ENCODE measurements around the gene CHTF18. TPM values are rescaled to one million over a fixed set of nuclear protein-coding genes. Genes with fewer than 3 reads are reported as not detected.

Gene CHTF18
- polyA plus RNA-seq, 4 donors, result 23.3 to 33.3 (median 25.9) TPM

DNA sequence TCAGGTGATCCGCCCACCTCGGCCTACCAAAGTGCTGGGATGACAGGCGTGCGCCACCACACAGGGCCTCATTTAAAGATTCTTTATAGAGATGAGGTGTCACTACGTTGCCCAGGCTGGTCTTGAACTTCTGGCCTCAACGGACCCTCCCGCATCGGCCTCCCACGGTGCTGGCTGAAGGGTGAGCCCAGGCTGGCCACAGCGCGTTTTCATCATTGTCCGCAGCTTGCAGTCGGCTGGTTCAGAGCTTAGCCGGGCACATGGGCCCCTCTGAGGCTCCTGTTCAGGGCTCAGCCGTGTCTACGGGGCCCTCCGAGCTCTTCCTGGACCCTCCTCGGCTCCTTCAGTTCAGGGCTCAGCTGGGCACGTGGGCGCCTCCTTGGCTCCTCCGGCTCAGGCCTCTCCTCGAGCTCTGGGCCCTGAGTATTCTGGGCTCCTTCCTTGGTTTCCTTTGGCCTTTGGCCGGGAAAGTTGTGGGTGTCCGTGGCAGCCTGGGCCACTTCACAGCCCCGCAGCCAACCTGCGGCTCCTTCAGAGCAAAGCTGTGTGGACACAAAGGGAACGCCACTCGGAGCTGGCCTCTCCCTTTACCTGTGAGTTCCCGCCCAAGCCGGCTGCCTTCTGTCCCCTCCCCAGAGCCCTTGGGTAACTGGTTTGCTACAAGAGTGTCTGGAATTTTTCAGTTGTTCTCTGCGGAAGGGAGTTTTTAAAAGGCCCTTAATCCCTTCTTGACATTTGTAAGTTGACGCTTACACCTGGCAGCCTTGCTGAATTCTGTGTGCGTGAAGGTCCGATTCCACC lies 29.1 kb upstream of the CHTF18 start:
- DNase-seq (ENCODE audit: low read depth in 4 of 4, low spot score in 3 of 4), result no peak

DNA sequence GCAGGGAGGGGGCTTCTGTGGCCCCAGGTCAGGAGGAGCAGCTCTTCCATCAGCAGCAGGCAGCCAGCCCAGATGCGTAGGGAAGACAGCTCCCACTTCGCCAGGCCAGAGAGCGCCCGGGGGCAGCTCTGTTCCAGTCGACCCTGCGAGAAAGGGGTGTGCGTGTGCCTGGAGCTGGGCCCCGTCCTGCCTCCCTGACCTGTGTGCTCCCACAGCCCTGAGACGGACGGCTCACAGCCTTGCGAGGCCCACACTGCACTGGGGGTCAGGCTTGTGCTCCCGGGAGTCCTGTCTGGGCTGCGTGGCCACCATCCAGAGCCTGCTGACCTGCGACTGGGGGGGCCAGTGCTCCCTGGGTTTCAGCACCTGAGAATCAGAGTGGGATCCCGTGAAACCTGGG lies 28.4 kb upstream of the CHTF18 start:
- no peak for DNase-seq (ENCODE audit: low read depth in 4 of 4, low spot score in 3 of 4)

DNA sequence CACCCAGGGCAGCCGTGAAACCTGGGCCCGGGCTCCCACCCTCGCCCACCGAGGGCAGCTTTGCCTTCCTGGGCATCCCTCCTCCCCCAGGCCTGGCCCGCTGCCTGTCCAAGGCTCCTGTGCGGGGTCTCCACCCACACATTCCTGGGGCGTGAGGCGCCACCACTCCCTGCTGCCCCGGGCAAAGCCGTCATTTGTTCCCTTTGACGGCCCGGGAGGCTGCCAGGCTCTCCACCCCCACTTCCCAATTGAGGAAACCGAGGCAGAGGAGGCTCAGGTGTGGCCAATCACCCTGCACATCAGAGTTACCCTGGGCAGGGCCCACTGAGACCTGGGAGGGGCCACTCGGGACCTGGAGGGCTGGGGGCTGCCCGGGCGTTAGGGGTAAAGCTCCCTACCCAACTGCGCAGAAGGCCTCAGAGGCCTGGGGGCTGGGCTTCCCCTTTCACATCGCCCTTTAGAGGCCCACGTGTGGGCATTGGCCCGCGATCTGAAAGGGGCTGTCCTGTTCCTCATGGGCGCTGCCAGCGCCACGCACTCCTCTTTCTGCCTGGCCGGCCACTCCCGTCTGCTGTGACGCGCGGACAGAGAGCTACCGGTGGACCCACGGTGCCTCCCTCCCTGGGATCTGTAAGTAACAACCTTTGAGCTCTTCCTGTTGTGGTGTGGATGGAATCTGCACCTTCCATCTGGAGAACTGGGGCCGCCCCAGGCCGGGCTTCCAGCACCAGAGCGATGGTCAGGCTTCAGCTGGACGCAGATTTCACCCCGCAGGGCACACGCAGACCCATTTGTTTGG lies 27.7 kb upstream of the CHTF18 start, which contains the start of gene MSLN:
Gene MSLN (plus strand): TSS at position 190 of the 799 bp plus-strand sequence. CDS start 1,947 bp downstream, outside the sequence.
- DNase-seq (ENCODE audit: low read depth in 4 of 4, low spot score in 3 of 4), result no peak

DNA sequence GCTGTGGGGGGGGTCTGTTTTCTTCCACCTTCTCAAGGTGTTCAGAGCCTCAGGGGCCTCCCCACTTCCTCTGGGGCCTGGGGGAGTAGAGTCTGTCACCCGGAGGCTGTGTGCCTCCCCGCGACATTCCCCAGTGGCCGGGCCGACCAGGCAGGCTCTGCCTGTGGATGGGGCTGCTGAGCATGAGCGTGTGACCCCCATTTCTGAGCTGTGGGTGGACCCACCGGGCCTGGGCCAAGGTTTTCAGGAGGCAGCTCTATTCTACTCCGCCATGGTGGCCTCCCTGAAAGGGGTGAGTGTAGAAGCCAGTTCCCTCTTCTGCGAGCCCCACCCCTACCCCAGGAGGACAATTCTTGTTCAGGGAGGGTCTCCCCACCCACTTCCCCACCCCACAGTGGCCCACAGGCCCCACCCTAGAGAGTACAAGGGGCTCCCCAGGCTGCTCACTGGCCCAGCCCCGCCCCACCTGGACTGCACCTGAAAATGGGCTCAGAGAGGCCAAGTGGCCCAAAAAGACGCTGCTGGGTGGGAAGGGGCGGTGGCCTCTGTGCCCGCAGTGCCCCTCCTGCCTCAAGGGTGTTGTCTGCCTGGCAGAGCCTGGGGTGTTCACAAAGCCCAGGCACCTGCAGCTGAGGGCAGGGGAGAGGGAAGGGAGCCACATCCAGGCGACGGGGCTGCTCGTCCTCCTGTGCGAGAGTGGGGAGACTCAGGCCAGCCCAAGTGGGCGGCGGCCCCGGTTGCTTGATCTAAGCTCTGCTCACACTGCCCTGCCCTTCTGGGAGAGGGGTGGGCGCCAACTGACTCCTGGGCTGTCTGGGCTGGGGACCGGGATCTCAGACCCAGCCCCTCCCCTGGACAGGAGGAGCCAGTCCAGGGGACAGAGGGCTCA lies 26.6 kb upstream of the CHTF18 start:
- DNase-seq (ENCODE audit: low read depth in 4 of 4, low spot score in 3 of 4), result no peak

DNA sequence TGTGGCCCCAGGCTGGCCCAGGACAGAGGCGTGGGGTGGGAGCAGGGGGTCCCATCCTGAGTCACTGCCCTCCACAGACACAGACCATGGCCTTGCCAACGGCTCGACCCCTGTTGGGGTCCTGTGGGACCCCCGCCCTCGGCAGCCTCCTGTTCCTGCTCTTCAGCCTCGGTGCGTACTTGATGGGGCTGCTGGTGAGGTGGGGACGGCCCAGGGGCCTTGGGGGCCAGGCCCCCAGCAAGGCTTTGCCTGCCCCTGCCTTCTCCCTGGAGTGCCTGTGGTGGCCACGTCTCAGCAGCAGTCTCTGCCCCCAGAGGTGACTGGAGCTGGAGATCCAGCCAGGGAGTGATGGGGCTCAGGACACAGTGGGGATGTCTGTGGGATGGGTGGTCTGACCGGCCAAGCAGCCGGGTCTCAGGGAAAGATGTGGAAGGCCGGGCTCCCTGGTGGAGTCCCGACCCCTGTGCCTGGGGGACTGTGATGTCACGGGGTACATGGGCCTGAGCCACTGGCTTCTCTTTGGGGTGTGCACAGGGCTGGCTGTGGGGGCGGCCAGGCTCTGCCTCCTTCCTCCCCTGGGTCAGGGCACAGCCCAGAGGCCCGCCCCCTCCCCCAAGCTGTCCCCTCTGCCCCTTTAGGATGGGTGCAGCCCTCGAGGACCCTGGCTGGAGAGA lies 25.7 kb upstream of the CHTF18 start:
- no peak for DNase-seq (ENCODE audit: low read depth in 4 of 4, low spot score in 3 of 4)

DNA sequence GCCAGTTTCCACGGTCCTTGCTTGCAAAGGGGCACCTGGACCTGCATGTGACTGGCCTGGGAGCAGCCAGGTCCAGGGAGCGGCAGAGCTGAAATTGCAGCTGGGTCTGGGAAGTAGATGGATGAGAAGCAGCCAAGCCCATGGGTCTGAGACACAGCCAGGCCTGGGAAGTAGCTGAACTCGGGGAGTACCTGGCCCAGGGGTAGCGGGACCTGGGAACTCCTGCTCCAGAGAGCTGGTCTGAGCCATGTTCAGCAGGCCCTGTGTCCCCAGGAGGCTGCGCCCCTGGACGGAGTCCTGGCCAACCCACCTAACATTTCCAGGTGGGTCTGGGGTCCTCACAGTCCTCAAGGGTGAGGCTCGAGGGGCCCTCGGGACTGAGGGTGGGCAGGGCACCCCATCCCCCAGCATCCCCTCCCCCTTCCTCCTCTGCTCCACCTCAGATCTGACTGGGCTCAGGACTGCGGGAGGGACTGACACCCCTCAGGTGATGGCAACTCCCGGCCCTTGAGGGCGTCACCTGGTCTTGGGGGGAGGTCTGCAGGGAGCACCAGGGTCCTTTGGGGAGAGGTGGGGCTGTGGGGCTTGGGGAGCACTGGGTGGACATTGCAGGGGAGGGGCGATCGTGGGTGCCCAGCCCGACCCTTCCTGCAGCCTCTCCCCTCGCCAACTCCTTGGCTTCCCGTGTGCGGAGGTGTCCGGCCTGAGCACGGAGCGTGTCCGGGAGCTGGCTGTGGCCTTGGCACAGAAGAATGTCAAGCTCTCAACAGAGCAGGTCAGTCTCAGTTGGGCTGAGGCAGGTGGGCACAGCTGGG lies 24.8 kb upstream of the CHTF18 start:
- no peak for DNase-seq (ENCODE audit: low read depth in 4 of 4, low spot score in 3 of 4)

DNA sequence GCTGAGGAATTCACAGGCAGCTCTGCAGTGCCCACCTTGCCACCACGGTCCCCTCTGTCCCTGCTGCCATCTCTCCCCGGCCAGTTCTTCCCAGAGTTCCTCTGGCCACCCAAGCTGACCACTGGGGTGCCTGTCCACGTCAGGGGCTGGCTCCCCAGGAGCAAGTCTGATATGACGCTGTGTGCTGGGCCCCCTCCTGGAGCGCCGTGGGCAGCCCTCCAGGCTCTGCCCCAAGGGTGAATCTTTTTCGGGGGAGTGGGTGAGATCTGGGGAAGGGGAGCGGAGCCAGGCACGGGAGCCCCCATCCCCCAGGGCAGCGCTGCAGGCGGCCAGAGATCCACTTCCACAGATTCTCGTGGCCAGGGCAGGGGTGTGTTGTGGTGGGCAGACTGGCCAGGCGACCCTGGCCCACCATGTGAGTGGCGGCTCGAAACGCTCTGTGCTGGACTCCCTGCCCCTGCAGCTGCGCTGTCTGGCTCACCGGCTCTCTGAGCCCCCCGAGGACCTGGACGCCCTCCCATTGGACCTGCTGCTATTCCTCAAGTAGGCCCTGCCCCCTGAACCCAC lies 24.2 kb upstream of the CHTF18 start:
- no peak for DNase-seq (ENCODE audit: low read depth in 4 of 4, low spot score in 3 of 4)

DNA sequence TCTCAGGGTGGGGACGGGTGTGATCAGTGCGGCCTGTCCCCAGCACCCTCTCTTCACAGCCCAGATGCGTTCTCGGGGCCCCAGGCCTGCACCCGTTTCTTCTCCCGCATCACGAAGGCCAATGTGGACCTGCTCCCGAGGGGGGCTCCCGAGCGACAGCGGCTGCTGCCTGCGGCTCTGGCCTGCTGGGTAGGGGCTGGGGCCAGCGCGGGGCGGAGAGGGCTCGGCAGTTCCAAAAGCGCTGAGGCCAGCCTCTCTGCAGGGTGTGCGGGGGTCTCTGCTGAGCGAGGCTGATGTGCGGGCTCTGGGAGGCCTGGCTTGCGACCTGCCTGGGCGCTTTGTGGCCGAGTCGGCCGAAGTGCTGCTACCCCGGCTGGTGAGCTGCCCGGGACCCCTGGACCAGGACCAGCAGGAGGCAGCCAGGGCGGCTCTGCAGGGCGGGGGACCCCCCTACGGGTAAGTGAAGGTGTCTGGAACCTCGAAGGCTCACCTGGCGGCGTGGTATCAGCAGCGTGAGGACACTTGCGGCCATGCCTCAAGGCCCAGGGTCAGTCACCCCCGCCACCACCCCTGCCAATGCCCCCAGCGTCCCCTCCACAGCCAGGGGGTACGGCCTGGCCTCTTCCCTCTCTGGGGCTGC lies 23.5 kb upstream of the CHTF18 start:
- DNase-seq (ENCODE audit: low read depth in 4 of 4, low spot score in 3 of 4), result no peak

DNA sequence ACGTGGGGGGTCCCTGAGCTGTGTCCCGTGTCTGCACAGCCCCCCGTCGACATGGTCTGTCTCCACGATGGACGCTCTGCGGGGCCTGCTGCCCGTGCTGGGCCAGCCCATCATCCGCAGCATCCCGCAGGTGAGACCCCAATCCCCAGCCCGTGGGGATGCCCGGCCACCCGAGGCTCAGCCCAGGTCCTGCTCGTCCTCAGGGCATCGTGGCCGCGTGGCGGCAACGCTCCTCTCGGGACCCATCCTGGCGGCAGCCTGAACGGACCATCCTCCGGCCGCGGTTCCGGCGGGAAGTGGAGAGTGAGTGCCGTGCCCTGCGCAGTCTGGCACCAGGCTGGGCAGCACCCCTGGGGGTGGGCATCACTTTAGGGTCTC lies 22.9 kb upstream of the CHTF18 start:
- no peak for DNase-seq (ENCODE audit: low read depth in 4 of 4, low spot score in 3 of 4)

DNA sequence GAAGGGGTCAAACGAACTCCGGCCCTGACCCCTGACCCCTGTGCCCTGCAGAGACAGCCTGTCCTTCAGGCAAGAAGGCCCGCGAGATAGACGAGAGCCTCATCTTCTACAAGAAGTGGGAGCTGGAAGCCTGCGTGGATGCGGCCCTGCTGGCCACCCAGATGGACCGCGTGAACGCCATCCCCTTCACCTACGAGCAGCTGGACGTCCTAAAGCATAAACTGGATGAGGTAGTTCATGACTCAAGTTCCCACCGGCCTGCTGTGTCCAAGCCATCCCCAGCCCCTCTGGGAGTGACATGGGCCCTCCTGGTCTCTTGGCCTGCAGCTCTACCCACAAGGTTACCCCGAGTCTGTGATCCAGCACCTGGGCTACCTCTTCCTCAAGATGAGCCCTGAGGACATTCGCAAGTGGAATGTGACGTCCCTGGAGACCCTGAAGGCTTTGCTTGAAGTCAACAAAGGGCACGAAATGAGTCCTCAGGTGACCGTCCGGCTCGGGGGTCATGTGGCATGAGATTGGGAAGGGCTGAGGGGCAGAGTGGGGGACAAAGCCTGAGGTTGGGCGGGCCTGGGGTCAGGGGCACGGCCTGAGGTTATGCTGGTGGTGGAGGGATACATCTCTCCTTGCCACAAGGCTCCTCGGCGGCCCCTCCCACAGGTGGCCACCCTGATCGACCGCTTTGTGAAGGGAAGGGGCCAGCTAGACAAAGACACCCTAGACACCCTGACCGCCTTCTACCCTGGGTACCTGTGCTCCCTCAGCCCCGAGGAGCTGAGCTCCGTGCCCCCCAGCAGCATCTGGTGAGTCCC lies 22.2 kb upstream of the CHTF18 start:
- DNase-seq (ENCODE audit: low read depth in 4 of 4, low spot score in 3 of 4), result no peak

DNA sequence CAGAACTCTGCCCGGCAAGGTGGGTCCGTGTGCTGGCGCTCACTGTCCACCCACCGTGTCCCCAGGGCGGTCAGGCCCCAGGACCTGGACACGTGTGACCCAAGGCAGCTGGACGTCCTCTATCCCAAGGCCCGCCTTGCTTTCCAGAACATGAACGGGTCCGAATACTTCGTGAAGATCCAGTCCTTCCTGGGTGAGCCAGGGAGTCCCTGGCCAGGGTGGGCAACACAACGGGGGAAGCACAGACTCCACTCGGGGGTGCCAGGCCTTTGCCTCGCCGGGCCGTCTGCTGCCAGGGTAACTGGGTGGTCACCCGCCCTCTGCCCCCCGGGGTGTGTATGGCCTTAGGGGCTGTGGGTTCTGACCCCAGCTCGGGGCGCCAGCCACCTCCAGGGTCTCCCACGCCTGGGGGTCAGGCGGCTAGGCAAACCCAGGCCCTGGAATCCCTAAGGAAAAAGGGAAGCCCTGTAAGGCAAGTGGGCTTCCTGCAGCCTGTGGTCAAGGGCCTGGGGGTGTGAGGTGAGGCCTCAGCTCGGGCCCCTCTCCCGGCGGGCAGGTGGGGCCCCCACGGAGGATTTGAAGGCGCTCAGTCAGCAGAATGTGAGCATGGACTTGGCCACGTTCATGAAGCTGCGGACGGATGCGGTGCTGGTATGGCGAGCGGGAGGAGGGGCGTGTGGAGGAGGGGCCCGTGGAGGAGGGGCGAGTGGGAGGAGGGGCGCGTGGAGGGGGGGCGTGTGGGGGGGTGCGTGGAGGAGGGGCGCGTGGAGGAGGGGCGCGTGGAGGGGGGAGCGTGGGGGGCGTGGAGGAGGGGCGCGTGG lies 21.4 kb upstream of the CHTF18 start:
- no peak for DNase-seq (ENCODE audit: low read depth in 4 of 4, low spot score in 3 of 4)

DNA sequence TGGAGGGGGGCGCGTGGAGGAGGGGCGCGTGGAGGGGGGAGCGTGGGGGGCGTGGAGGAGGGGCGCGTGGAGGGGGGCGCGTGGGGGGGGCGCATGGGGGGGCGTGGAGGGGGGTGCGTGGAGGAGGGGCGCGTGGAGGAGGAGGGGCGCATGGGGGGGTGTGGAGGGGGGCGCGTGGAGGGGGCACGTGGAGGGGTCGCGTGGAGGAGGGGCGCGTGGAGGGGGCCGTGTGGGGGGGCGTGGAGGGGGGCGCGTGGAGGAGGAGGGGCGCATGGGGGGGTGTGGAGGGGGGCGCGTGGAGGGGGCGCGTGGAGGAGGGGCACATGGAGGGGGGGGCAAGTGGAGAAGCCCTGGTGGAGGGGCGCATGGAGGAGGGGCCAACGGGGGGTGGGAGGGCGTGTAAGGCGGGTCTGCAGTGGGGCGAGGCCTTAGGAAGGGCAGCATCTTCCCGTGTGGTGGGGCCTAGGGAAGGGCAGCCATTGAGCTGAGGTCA lies 20.6 kb upstream of the CHTF18 start:
- DNase-seq (ENCODE audit: low read depth in 4 of 4, low spot score in 3 of 4), result no peak

DNA sequence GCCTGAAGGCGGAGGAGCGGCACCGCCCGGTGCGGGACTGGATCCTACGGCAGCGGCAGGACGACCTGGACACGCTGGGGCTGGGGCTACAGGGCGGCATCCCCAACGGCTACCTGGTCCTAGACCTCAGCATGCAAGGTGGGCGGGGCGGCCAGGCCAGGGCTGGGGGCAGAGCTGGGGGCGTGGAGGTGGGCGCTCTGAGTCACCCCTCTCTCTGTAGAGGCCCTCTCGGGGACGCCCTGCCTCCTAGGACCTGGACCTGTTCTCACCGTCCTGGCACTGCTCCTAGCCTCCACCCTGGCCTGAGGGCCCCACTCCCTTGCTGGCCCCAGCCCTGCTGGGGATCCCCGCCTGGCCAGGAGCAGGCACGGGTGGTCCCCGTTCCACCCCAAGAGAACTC lies 20.0 kb upstream of the CHTF18 start:
- no peak for DNase-seq (ENCODE audit: low read depth in 4 of 4, low spot score in 3 of 4)

DNA sequence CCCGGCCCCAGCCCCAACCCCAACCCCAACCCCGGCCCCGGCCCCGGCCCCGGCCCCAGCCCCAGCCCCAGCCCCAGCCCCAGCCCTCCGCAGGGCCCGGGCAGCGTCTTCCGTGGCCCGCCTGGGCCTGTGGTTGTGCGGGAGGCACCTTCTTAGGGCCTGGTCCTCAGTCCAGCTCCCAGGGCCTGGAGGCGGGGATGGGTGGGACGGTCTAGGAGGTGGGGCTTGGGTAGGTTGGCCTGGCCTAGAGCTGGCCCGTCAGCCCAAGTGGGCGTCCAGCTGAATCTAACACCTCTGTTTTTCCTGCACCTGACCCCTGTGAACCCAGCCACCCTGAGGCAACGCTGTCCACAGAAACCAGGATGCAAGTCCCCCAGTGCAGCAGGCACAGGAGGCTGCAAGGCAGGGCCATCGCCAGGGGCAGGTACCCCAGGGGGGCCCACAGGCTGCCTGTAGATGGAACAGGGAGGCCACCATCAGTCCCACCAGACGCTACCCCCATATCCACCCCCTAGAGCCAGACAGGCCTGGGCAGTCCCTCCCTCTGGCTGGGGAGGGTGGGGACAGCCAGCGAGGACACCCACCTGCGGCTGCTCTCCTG lies 19.1 kb upstream of the CHTF18 start:
- no peak for DNase-seq (ENCODE audit: low read depth in 4 of 4, low spot score in 3 of 4)

DNA sequence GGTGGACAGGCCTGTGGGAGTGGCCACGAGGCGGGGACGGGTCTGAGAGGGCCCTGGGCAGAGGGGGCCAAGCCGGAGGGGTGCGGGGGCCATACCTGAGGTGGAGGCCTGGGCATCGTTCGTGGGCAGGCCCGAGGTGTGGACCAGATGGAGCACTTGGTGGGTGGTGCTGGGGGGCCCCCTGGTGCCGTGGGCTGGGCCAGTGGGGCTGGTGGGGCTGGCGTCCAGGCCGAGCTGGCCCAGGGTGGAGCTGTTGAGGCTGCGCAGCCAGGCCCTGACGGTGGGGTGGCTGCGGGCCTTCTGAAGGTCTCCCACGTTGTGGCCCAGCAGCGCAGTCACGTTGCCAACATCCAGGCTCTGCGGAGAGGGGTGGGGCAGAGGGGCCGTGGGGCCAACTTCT lies 18.5 kb upstream of the CHTF18 start:
- DNase-seq (ENCODE audit: low read depth in 4 of 4, low spot score in 3 of 4), result no peak

DNA sequence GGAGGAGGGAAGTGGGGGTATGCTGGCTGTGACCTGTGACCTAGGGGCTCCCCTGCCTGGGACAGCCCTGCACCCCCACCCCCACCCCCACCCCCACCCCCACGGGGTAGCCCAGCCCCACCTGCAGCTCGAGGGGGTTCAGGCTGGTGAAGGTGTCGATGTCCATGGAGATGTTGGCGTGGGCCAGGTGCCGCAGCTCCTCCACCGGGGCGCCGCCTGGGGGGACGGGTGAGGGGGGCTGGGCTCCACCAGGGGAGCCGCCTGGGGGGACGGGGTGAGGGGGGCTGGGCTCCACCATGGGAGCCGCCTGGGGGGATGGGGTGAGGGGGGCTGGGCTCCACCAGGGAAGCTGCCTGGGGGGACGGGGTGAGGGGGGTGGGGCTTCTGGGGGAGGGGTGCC lies 18.0 kb upstream of the CHTF18 start:
- no peak for DNase-seq (ENCODE audit: low read depth in 4 of 4, low spot score in 3 of 4)
